Measurements from ENCODE around the gene RAPGEF1.

RAPGEF1 gene

DNA sequence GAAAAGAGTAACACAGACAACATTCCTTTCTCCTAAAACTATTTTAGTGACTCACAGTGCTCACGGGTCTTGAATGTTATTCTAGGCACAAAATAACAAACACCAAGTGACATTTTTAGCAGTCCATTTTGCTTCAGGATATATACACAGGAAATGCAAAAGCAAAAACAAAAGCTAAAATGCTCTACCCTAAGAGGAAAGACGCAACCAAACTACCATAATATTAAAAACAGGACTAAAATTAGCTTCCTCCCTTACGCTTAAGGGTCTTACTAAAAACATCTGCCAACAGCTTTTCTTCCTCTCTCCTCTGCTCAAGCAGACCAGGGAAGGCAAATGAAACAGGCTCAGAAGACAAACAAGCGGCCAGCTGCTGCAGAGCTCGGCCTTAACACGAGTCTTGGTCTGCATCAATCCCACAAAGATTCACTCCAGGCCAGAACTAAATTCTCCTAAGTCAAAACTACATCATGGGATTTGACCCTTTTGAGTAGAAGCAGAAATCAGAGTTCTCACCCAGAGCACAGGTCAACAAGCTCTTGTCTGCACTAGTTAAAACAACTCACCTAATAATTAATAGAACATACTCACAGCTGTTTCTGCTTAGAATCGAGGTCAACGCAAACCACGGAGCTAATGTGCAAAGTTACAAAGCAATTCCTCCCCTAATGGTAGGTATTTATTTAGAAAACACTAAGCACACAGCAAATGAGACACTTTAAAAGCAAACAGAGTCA lies 62.3 kb downstream of the RAPGEF1 start:
- H3K4me3 ChIP-seq (ENCODE audit: low read depth, low read length): no peak overlapping the region
- TF ChIP-seq MYC (IDR thresholded peaks at IDR 0.05; ENCODE audit: low read depth, low read length) (no peak), POLR2A (IDR thresholded peaks at IDR 0.05; ENCODE audit: extremely low read depth, insufficient read length) (no peak)
- TF ChIP-seq, protein P1, sequence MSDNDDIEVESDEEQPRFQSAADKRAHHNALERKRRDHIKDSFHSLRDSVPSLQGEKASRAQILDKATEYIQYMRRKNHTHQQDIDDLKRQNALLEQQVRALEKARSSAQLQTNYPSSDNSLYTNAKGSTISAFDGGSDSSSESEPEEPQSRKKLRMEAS (IDR thresholded peaks at IDR 0.05; ENCODE audit: low read depth, low read length): no peak
- TF ChIP-seq, protein P2, sequence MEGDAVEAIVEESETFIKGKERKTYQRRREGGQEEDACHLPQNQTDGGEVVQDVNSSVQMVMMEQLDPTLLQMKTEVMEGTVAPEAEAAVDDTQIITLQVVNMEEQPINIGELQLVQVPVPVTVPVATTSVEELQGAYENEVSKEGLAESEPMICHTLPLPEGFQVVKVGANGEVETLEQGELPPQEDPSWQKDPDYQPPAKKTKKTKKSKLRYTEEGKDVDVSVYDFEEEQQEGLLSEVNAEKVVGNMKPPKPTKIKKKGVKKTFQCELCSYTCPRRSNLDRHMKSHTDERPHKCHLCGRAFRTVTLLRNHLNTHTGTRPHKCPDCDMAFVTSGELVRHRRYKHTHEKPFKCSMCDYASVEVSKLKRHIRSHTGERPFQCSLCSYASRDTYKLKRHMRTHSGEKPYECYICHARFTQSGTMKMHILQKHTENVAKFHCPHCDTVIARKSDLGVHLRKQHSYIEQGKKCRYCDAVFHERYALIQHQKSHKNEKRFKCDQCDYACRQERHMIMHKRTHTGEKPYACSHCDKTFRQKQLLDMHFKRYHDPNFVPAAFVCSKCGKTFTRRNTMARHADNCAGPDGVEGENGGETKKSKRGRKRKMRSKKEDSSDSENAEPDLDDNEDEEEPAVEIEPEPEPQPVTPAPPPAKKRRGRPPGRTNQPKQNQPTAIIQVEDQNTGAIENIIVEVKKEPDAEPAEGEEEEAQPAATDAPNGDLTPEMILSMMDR (IDR thresholded peaks at IDR 0.05; ENCODE audit: low read depth, low read length): no peak
- peak; percentile 62 for DNase-seq (ENCODE audit: low read depth)

DNA sequence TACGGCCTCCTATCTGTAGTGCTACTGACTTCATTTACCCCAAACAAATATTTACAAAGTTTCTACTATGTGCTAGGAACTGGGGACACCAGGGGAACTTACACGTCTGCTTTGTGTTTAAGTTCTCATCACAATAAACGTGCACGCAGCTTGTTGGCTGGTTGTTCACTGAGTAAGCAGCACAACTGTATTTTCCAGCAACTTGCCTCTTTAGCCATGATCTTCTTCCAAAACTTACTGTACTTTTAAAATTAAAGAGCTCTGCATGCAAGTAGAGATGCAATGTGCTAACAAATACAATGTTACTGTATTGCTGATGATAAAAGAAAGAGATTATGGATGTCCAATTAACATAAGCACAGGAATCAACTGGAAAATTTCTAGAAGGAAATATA lies 62.8 kb downstream of the RAPGEF1 start:
- H3K4me3 ChIP-seq (ENCODE audit: low read depth, low read length): no peak overlapping the region
- no peak for DNase-seq (ENCODE audit: low read depth)
- no peak for TF ChIP-seq MYC (IDR thresholded peaks at IDR 0.05; ENCODE audit: low read depth, low read length)
- TF ChIP-seq, protein P2 (IDR thresholded peaks at IDR 0.05; ENCODE audit: low read depth, low read length): no peak
- TF ChIP-seq POLR2A (IDR thresholded peaks at IDR 0.05; ENCODE audit: extremely low read depth, insufficient read length): no peak
- TF ChIP-seq, protein P1 (IDR thresholded peaks at IDR 0.05; ENCODE audit: low read depth, low read length): no peak

DNA sequence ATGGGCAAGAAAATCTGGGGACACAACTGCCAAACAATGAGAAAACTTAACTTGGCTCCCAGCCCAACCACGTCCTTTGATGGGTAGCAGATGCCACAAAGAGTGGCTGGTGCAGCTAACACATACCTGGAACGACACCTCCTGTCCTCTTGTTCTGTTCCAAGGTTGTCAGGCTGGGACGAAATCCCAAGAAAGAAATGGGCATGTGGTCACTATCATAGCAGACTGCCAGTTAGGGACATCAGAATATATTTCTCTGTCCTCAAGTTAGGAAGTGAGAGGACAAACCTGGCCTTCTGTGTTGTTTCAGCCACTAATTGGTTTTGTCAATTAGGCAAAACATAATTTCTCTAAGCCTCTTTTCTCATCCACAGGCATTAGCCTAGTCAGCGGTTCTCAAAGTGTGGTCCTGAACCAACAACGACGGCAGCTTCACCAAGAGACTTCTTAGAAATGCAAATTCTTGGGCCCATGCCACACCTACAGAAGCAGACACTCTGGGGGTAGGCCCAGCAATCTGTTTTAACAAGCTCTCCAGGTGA lies 63.4 kb downstream of the RAPGEF1 start:
- TF ChIP-seq, protein P2 (IDR thresholded peaks at IDR 0.05; ENCODE audit: low read depth, low read length): no peak
- TF ChIP-seq, protein P1 (IDR thresholded peaks at IDR 0.05; ENCODE audit: low read depth, low read length): no peak
- TF ChIP-seq POLR2A (IDR thresholded peaks at IDR 0.05; ENCODE audit: extremely low read depth, insufficient read length): no peak
- TF ChIP-seq MYC (IDR thresholded peaks at IDR 0.05; ENCODE audit: low read depth, low read length): no peak
- no peak for DNase-seq (ENCODE audit: low read depth)
- no peak overlapping the region for H3K4me3 ChIP-seq (ENCODE audit: low read depth, low read length)

DNA sequence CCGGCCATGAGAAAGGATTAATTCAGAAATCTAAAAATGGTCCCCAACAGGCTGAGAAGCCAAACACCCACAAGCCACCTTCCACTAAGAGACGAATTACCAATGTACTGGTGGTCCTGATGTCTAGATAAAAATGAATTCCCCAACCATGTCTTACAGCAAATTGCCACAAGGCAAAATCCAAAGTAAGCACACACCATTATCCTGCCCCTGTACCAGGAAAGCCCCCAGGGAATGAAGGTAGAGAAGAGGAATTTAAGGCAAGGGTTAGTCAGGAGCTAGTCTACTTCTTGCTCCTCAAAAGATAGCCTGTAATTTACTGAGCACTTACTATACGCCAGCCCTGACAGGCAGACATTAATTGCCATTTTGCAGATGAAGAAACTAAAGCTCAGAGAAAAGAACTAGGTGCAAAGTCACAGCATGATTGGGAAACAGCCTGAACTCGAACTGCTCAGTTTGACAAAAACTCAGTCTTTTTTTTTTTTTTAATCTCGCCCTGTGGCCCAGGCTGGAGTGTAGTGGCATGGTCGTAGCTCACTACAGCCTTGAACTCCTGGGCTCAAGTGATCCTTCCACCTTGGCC lies 64.3 kb downstream of the RAPGEF1 start:
- TF ChIP-seq POLR2A (IDR thresholded peaks at IDR 0.05; ENCODE audit: extremely low read depth, insufficient read length) (no peak), MYC (IDR thresholded peaks at IDR 0.05; ENCODE audit: low read depth, low read length) (no peak)
- TF ChIP-seq, protein P2 (IDR thresholded peaks at IDR 0.05; ENCODE audit: low read depth, low read length): no peak
- TF ChIP-seq, protein P1 (IDR thresholded peaks at IDR 0.05; ENCODE audit: low read depth, low read length): no peak
- peak; percentile 21 for DNase-seq (ENCODE audit: low read depth)
- H3K4me3 ChIP-seq (ENCODE audit: low read depth, low read length): no peak overlapping the region

DNA sequence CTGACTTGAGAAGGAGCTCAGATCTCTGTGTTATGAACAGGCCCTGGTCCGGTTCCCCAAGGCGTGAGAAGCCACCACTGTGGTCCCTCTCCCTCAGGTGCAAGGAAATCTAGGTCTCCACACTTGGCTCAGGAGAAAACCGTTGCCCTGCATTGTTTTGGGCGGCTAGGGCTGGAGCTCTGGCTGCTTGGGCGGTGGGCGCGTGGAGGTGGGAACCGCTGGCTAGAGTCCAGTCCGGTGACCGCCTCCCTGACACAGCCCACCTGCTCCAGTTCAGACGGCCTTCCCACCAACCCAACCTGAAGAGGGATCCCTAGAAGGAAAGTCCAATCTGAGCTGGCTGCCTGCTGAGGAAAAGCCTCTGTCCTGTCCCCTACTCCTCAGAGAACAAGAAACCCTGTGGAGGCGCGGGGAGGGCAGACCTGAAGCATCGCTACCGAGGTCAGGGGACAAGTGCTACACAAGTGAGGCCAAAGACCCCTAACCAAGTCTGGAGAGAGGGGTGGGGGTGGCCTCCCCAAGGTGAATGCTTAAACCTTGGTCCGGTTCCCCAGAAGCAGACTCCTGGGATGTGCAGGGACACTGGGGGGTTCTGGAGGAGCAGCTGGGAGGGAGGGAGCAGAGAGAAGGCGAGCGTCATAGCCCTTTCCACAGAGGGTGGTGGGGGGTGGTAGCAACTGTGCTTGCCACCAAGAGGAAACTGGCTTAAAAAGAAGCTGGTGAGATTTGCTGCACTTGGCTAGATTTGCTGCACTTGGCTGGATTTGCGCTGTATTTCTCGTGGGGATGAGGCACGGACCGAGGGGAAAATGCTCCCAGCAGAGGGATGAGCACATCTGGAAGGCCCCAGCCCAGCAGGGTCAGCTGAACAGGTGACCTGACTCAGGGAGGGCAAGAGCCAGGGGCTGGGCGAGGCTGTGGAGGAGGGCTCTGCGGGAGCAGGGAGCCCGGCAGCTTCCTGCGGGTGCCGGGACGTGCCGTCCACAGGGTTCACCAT lies 65.2 kb downstream of the RAPGEF1 start:
- no peak overlapping the region for H3K4me3 ChIP-seq (ENCODE audit: low read depth, low read length)
- DNase-seq (ENCODE audit: low read depth): no peak
- TF ChIP-seq MYC (IDR thresholded peaks at IDR 0.05; ENCODE audit: low read depth, low read length): no peak
- no peak for TF ChIP-seq POLR2A (IDR thresholded peaks at IDR 0.05; ENCODE audit: extremely low read depth, insufficient read length)
- TF ChIP-seq, protein P2 (IDR thresholded peaks at IDR 0.05; ENCODE audit: low read depth, low read length): no peak
